H9 (cell line): ENCODE measurements around the gene REEP1. TPM values are rescaled to one million over a fixed set of nuclear protein-coding genes. Genes with fewer than 3 reads are reported as not detected.

Experiments
- DNase-seq: peaks from one replicate; pipeline ENCODE4 v3.0.0-alpha.2; 2017
- H2AFZ ChIP-seq: one replicate; pipeline ENCODE4 v1.6.1; 2013; ENCODE audit warnings: mild to moderate bottlenecking, low read length, control low read depth, moderate library complexity
- H2AK5ac ChIP-seq: 2 replicates; pipeline ENCODE4 v1.6.1; 2013; ENCODE audit warnings: low read length, control low read depth, mixed read lengths; ENCODE audit not compliant: insufficient read length
- H2BK120ac ChIP-seq: one replicate; pipeline ENCODE4 v1.6.1; 2013; ENCODE audit warnings: low read depth, mild to moderate bottlenecking, low read length, control low read depth, inconsistent platforms; ENCODE audit not compliant: poor library complexity, severe bottlenecking
- H2BK12ac ChIP-seq: 2 replicates; pipeline ENCODE4 v1.6.1; 2013; ENCODE audit warnings: low read length, control low read depth, mixed read lengths, low read depth; ENCODE audit not compliant: insufficient read length
- H2BK15ac ChIP-seq: 2 replicates; pipeline ENCODE4 v1.6.1; 2013; ENCODE audit warnings: low read depth, low read length, control low read depth
- H2BK20ac ChIP-seq: one replicate; pipeline ENCODE4 v1.6.1; 2013; ENCODE audit warnings: low read depth, mild to moderate bottlenecking, low read length, control low read depth, inconsistent platforms; ENCODE audit not compliant: poor library complexity, severe bottlenecking
- H2BK5ac ChIP-seq: 2 replicates; pipeline ENCODE4 v1.6.1; 2013; ENCODE audit warnings: low read length, control low read depth, mixed read lengths; ENCODE audit not compliant: insufficient read length
- H3K14ac ChIP-seq: 2 replicates; pipeline ENCODE4 v1.6.1; 2013; ENCODE audit warnings: low read length, control low read depth; ENCODE audit not compliant: insufficient read depth
- H3K18ac ChIP-seq: 2 replicates; pipeline ENCODE4 v1.6.1; 2013; ENCODE audit warnings: low read depth, mild to moderate bottlenecking, mixed read lengths, low read length, control low read depth; ENCODE audit not compliant: insufficient read length
- H3K23ac ChIP-seq: 2 replicates; pipeline ENCODE4 v1.6.1; 2013; ENCODE audit warnings: low read length, control low read depth, mixed read lengths, low read depth; ENCODE audit not compliant: insufficient read length
- H3K23me2 ChIP-seq: 2 replicates; pipeline ENCODE4 v1.6.1; 2013; ENCODE audit warnings: low read depth, mild to moderate bottlenecking, mixed read lengths, low read length, control low read depth; ENCODE audit not compliant: insufficient read length, poor library complexity, severe bottlenecking
- H3K27ac ChIP-seq: 2 replicates; pipeline ENCODE4 v1.5.1; 2013; ENCODE audit warnings: low read length, control low read depth, mixed read lengths, low read depth; ENCODE audit not compliant: insufficient read length
- H3K27me3 ChIP-seq: 2 replicates; pipeline ENCODE4 v1.6.1; 2013; ENCODE audit warnings: low read length, control low read depth, inconsistent platforms; ENCODE audit not compliant: insufficient read depth
- H3K4ac ChIP-seq: 2 replicates; pipeline ENCODE4 v1.6.1; 2013; ENCODE audit warnings: low read depth, mild to moderate bottlenecking, control low read depth, inconsistent platforms, low read length, moderate library complexity
- H3K4me1 ChIP-seq: 2 replicates; pipeline ENCODE4 v1.6.1; 2013; ENCODE audit warnings: low read length, control low read depth, inconsistent platforms; ENCODE audit not compliant: insufficient read depth
- H3K4me2 ChIP-seq: 2 replicates; pipeline ENCODE4 v1.6.1; 2013; ENCODE audit warnings: low read length, control low read depth, mixed read lengths; ENCODE audit not compliant: insufficient read length, insufficient read depth
- H3K56ac ChIP-seq: 2 replicates; pipeline ENCODE4 v1.6.1; 2013; ENCODE audit warnings: low read depth, mild to moderate bottlenecking, mixed read lengths, low read length, control low read depth; ENCODE audit not compliant: insufficient read length
- H3K79me1 ChIP-seq: 2 replicates; pipeline ENCODE4 v1.6.1; 2013; ENCODE audit warnings: low read depth, mild to moderate bottlenecking, moderate library complexity, low read length, control low read depth, inconsistent platforms; ENCODE audit not compliant: insufficient read depth, poor library complexity, severe bottlenecking
- H3K79me2 ChIP-seq: 2 replicates; pipeline ENCODE4 v1.6.1; 2013; ENCODE audit warnings: low read length, control low read depth, inconsistent platforms; ENCODE audit not compliant: insufficient read depth
- H3K9ac ChIP-seq: 2 replicates; pipeline ENCODE4 v1.6.1; 2013; ENCODE audit warnings: low read length, control low read depth, mixed read lengths; ENCODE audit not compliant: insufficient read length; ENCODE audit errors: extremely low read depth
- H3K9me3 ChIP-seq: one replicate; pipeline ENCODE4 v1.6.1; 2013; ENCODE audit warnings: low read depth, low read length, inconsistent platforms; ENCODE audit not compliant: control insufficient read depth
- H3T11ph ChIP-seq: one replicate; pipeline ENCODE4 v1.6.1; 2013; ENCODE audit warnings: mild to moderate bottlenecking, low read length, control low read depth, inconsistent platforms
- H4K20me1 ChIP-seq: one replicate; pipeline ENCODE4 v1.6.1; 2013; ENCODE audit not compliant: control insufficient read depth, insufficient read length, insufficient read depth
- H4K5ac ChIP-seq: 2 replicates; pipeline ENCODE4 v1.6.1; 2013; ENCODE audit warnings: low read depth, mild to moderate bottlenecking, mixed read lengths, low read length, control low read depth; ENCODE audit not compliant: insufficient read length
- H4K8ac ChIP-seq: replicated peaks from 2 replicates; pipeline ENCODE4 v1.6.1; 2013; ENCODE audit warnings: low read length, control low read depth, mixed read lengths, low read depth; ENCODE audit not compliant: insufficient read length
- H4K91ac ChIP-seq: 2 replicates; pipeline ENCODE4 v1.6.1; 2013; ENCODE audit warnings: low read depth, mild to moderate bottlenecking, moderate library complexity, mixed read lengths, low read length, control low read depth; ENCODE audit not compliant: insufficient read length
- H3K27ac Mint-ChIP-seq, 3 experiments: 2 replicates in 2 of 3; 3 replicates in 1 of 3; pipeline ENCODE4 v1.8.0; 2020 to 2021; ENCODE audit warnings: mixed read lengths in 3 of 3, mild to moderate bottlenecking in 1 of 3, moderate library complexity in 1 of 3
- H3K27me3 Mint-ChIP-seq: 2 replicates; pipeline ENCODE4 v1.8.0; 2021; ENCODE audit warnings: low read depth, mild to moderate bottlenecking, moderate library complexity, mixed read lengths
- H3K36me3 Mint-ChIP-seq, 3 experiments: 2 replicates in 2 of 3; 3 replicates in 1 of 3; pipeline ENCODE4 v1.8.0; 2020 to 2021; ENCODE audit warnings: low read depth in 3 of 3, mixed read lengths in 3 of 3; ENCODE audit not compliant: insufficient read depth in 1 of 3
- H3K4me1 Mint-ChIP-seq, 2 experiments: 2 replicates each; pipeline ENCODE4 v1.8.0; 2020; ENCODE audit warnings: mixed read lengths in 2 of 2
- H3K4me3 Mint-ChIP-seq, 2 experiments: 2 replicates in 1 of 2; 3 replicates in 1 of 2; pipeline ENCODE4 v1.8.0; 2020 to 2021; ENCODE audit warnings: mild to moderate bottlenecking in 2 of 2, mixed read lengths in 2 of 2, moderate library complexity in 1 of 2
- H3K9me3 Mint-ChIP-seq, 2 experiments: 2 replicates in 1 of 2; 3 replicates in 1 of 2; pipeline ENCODE4 v1.8.0; 2020; ENCODE audit warnings: mild to moderate bottlenecking in 2 of 2, mixed read lengths in 2 of 2, moderate library complexity in 1 of 2
- WGBS: extraction: QIAGEN DNeasy Blood & Tissue Kit; methylation state at CpG from one replicate; pipeline ENCODE4 v1.1.7; 2013; ENCODE audit warnings: missing lambda C conversion rate, low lambda C conversion rate, mixed read lengths; ENCODE audit not compliant: insufficient read length; ENCODE audit errors: extremely low coverage; 5-methylcytosine and 5-hydroxymethylcytosine counted together
- total RNA-seq: library from RNA; stranded (reverse); gene quantifications from 2 replicates; pipeline ENCODE4 v1.2.1, GENCODE V29; 2021
- TF ChIP-seq, protein P1 (sequence below): fragments of 200-600 bp; sonication (generic); conservative IDR thresholded peaks from 3 replicates; pipeline ENCODE4 v1.8.0; 2021; ENCODE audit warnings: antibody characterized with exemption, mild to moderate bottlenecking

The REEP1 gene
- total RNA-seq, 1 experiment from 2014 or later: 1.3 TPM

DNA sequence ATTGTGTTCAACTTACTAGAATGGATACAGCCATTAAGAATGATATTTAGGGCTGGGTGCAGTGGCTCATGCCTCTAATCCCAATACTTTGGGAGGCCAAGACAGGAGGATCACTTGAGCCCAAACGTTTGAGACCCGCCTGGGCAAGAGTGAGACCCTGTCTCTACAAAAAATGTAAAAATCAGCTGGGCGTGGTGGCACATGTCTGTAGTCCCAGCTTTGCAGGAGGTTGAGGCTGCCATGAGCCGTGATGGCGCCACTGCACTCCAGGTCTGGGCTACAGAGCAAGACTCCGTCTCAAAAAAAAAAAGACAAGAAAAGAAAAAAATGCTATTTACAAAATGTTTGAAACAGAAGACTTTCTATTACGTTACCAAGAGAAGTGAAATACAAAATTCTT is 30.0 kb downstream of the REEP1 start:
- H3K27ac ChIP-seq: no peak overlapping the region

More for the DNA sequence above, 30.0 kb downstream of the REEP1 start:
- H3K27ac Mint-ChIP-seq: no peak overlapping the region
- Histone ChIP-seq H3K23me2 (no peaks in the 10 kb centered on the region), H4K8ac (no peak overlapping the region), H3K79me1 (no peaks in the 10 kb centered on the region), H3K23ac (no peak overlapping the region), H3K27me3 (no peaks in the 10 kb centered on the region), H4K91ac (no peak overlapping the region), H3K9ac (no peak overlapping the region), H2BK12ac (no peak overlapping the region), H3K79me2 (no peaks in the 10 kb centered on the region), H3K14ac (no peak overlapping the region), H2AK5ac (no peak overlapping the region), H2BK15ac (no peak overlapping the region), H3K4ac (no peak overlapping the region), H2BK20ac (no peak overlapping the region), H4K20me1 (no peaks in the 10 kb centered on the region), H3K56ac (no peak overlapping the region), H4K5ac (no peak overlapping the region), H3K4me1 (no peaks in the 10 kb centered on the region), H2AFZ (no peak overlapping the region), H3K9me3 (no peaks in the 10 kb centered on the region), H3K4me2 (no peak overlapping the region), H3K18ac (no peak overlapping the region), H3T11ph (no peak overlapping the region), H2BK120ac (no peak overlapping the region), H2BK5ac (no peak overlapping the region)
- no peaks in the 10 kb centered on the region for H3K9me3 Mint-ChIP-seq
- no peaks in the 10 kb centered on the region for H3K36me3 Mint-ChIP-seq
- peaks cover 15 to 23% of the 10 kb centered on the region in 2 experiments for H3K4me1 Mint-ChIP-seq
- TF ChIP-seq, protein P1, sequence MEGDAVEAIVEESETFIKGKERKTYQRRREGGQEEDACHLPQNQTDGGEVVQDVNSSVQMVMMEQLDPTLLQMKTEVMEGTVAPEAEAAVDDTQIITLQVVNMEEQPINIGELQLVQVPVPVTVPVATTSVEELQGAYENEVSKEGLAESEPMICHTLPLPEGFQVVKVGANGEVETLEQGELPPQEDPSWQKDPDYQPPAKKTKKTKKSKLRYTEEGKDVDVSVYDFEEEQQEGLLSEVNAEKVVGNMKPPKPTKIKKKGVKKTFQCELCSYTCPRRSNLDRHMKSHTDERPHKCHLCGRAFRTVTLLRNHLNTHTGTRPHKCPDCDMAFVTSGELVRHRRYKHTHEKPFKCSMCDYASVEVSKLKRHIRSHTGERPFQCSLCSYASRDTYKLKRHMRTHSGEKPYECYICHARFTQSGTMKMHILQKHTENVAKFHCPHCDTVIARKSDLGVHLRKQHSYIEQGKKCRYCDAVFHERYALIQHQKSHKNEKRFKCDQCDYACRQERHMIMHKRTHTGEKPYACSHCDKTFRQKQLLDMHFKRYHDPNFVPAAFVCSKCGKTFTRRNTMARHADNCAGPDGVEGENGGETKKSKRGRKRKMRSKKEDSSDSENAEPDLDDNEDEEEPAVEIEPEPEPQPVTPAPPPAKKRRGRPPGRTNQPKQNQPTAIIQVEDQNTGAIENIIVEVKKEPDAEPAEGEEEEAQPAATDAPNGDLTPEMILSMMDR: no peak
- no peak for DNase-seq
- no peak overlapping the region for H3K4me3 Mint-ChIP-seq
- WGBS: no CpG with 5 or more reads among the region's 7 CpGs
- H3K27me3 Mint-ChIP-seq: peaks cover 16% of the 10 kb centered on the region
